Hepatocyte (in vitro differentiated cells): ENCODE measurements around the gene KCNK3. TPM values are rescaled to one million over a fixed set of nuclear protein-coding genes. Genes with fewer than 3 reads are reported as not detected.

Source experiments
- DNase-seq: peaks from one replicate; pipeline ENCODE4 v3.0.0-alpha.2; 2016; ENCODE audit warnings: low spot score
- H2AFZ ChIP-seq: fragments of 200-600 bp; sonication (generic); 2 replicates; pipeline ENCODE4 v1.6.0; 2016; ENCODE audit warnings: antibody characterized with exemption, mild to moderate bottlenecking
- H3K27ac ChIP-seq: fragments of 200-600 bp; sonication (generic); 2 replicates; pipeline ENCODE4 v1.5.1; 2016; ENCODE audit warnings: mild to moderate bottlenecking
- H3K27me3 ChIP-seq: fragments of 200-600 bp; sonication (generic); 2 replicates; pipeline ENCODE4 v1.6.1; 2016
- H3K36me3 ChIP-seq: fragments of 200-600 bp; sonication (generic); replicated peaks from 2 replicates; pipeline ENCODE4 v1.5.1; 2016; ENCODE audit warnings: low read depth; ENCODE audit not compliant: insufficient read depth
- H3K4me1 ChIP-seq: fragments of 200-600 bp; sonication (generic); 2 replicates; pipeline ENCODE4 v1.5.1; 2016; ENCODE audit warnings: mild to moderate bottlenecking, moderate library complexity; ENCODE audit not compliant: insufficient read depth
- H3K4me2 ChIP-seq: fragments of 200-600 bp; sonication (generic); 2 replicates; pipeline ENCODE4 v1.6.0; 2016
- H3K4me3 ChIP-seq: fragments of 200-600 bp; sonication (generic); 2 replicates; pipeline ENCODE4 v1.5.1; 2016; ENCODE audit warnings: mild to moderate bottlenecking
- H3K79me2 ChIP-seq: fragments of 200-600 bp; sonication (generic); 2 replicates; pipeline ENCODE4 v1.6.0; 2017; ENCODE audit warnings: mild to moderate bottlenecking
- H3K9me2 ChIP-seq: fragments of 200-600 bp; sonication (generic); replicated peaks from 2 replicates; pipeline ENCODE4 v1.6.0; 2017; ENCODE audit warnings: mild to moderate bottlenecking; ENCODE audit not compliant: insufficient read depth
- H3K9me3 ChIP-seq: fragments of 200-600 bp; sonication (generic); 2 replicates; pipeline ENCODE4 v1.5.1; 2016; ENCODE audit warnings: low read depth, mild to moderate bottlenecking
- H4K20me1 ChIP-seq: fragments of 200-600 bp; sonication (generic); 2 replicates; pipeline ENCODE4 v1.6.0; 2016; ENCODE audit warnings: mild to moderate bottlenecking; ENCODE audit not compliant: insufficient read depth, poor library complexity, severe bottlenecking
- CTCF ChIP-seq: fragments of 200-600 bp; sonication (generic); IDR thresholded peaks from 2 replicates; pipeline ENCODE4 v1.5.1; 2016; ENCODE audit warnings: antibody characterized with exemption, mild to moderate bottlenecking; ENCODE audit not compliant: poor library complexity
- EZH2 ChIP-seq: fragments of 200-600 bp; sonication (generic); IDR thresholded peaks from 2 replicates; pipeline ENCODE4 v1.6.1; 2016; ENCODE audit warnings: antibody characterized with exemption, mild to moderate bottlenecking, borderline replicate concordance
- EZH2phosphoT487 ChIP-seq: fragments of 200-600 bp; sonication (generic); IDR thresholded peaks from one replicate; pipeline ENCODE4 v1.6.1; 2018; ENCODE audit warnings: antibody characterized with exemption, mild to moderate bottlenecking, low read depth, moderate library complexity; ENCODE audit not compliant: unreplicated experiment, severe bottlenecking
- WGBS: methylation state at CpG from one replicate; pipeline ENCODE4 v1.1.6; 2016; ENCODE audit warnings: low lambda C conversion rate; ENCODE audit errors: missing lambda C conversion rate; 5-methylcytosine and 5-hydroxymethylcytosine counted together
- polyA plus RNA-seq: library from polyadenylated mRNA; unstranded; fragments of >200 nt; fragmentation: Nextera tagmentation; extraction: Ambion mirVana; gene quantifications from 2 replicates; pipeline ENCODE4 v1.2.1, GENCODE V29; 2016
- total RNA-seq: library from RNA; depleted of rRNA; stranded (reverse); fragments of >200 nt; gene quantifications from 2 replicates; pipeline ENCODE4 v1.2.3, GENCODE V29; 2014

KCNK3 gene
- total and polyA plus RNA-seq, 2 experiments from 2014 or later: 8.2 to 9.4 TPM

DNA sequence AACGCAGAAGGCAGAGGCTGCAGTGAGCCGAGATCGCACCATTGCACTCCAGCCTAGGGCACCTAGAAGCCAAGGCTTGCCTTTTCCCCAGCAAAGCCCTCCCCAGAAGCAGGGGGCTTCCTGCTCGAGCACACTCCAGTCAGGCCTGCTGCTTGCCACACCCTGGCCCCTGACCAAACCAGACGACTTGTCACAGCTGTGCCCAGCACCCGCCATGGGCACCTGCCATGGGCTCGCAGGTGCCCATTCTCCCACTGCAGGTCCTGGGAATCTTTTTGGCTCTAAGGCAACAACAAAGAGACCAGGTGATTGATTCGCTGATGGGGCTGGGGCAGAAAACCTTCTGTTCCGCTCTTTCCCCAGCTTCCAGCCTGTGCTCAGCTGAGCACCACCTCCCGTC lies 4.9 kb downstream of the KCNK3 start:
- Histone ChIP-seq H4K20me1 (no peaks in the 10 kb centered on the region), H3K36me3 (no peaks in the 10 kb centered on the region), H3K4me1 (peaks cover 10% of the 10 kb centered on the region), H3K9me3 (no peaks in the 10 kb centered on the region), H3K27me3 (peaks cover 30% of the 10 kb centered on the region), H2AFZ (no peak overlapping the region), H3K79me2 (no peaks in the 10 kb centered on the region), H3K27ac (no peak overlapping the region), H3K9me2 (no peaks in the 10 kb centered on the region), H3K4me2 (no peak overlapping the region), H3K4me3 (no peak overlapping the region)
- no peak for DNase-seq
- TF ChIP-seq CTCF (no peak), EZH2phosphoT487 (no peak), EZH2 (no peak)
- 90% methylated on average over 10 of the region's 10 CpGs for WGBS

DNA sequence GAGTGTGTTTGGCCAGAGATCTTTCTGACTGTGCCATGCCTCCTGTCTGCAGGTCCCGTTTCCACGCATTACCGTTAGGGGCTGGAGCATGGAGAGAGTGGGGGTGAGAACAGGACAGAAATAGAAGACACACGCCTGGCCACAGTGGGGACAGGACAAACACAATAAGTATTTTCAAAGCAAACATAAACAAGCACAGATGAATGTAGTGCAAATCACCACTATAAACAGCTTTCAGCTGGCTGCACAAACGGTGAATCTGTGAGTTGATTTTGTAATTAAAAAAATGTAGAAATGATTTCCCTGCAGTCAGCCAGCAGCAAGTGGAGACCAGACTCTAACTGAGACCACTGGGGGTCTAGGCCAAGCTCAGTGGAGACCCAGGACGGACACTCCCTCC lies 6.8 kb downstream of the KCNK3 start:
- TF ChIP-seq CTCF: no peak
- TF ChIP-seq EZH2: no peak
- no peak for TF ChIP-seq EZH2phosphoT487
- Histone ChIP-seq H3K9me3 (no peaks in the 10 kb centered on the region), H3K27ac (no peak overlapping the region), H2AFZ (no peak overlapping the region), H3K4me2 (no peak overlapping the region), H3K79me2 (no peaks in the 10 kb centered on the region), H3K9me2 (no peaks in the 10 kb centered on the region), H3K4me1 (no peaks in the 10 kb centered on the region), H3K36me3 (no peaks in the 10 kb centered on the region), H3K4me3 (no peak overlapping the region), H3K27me3 (peaks cover 18% of the 10 kb centered on the region), H4K20me1 (no peaks in the 10 kb centered on the region)
- WGBS: 75% methylated on average over 6 of the region's 6 CpGs
- DNase-seq: no peak

- 83% methylated on average over 4 of the region's 4 CpGs for WGBS
- DNase-seq: no peak
- TF ChIP-seq EZH2: no peak
- TF ChIP-seq CTCF: no peak
- no peak for TF ChIP-seq EZH2phosphoT487
- no peaks in the 10 kb centered on the region for H3K79me2 ChIP-seq
- no peak overlapping the region for H2AFZ ChIP-seq
- no peaks in the 10 kb centered on the region for H3K9me2 ChIP-seq
- no peaks in the 10 kb centered on the region for H4K20me1 ChIP-seq
- H3K9me3 ChIP-seq: no peaks in the 10 kb centered on the region
- H3K4me3 ChIP-seq: no peak overlapping the region
- H3K36me3 ChIP-seq: no peaks in the 10 kb centered on the region
- H3K27me3 ChIP-seq: peaks cover 10% of the 10 kb centered on the region
- peaks cover 3% of the 10 kb centered on the region for H3K4me1 ChIP-seq
- no peak overlapping the region for H3K27ac ChIP-seq
- no peak overlapping the region for H3K4me2 ChIP-seq
These were observed 7.6 kb downstream of the KCNK3 start for GRCh38 chr2:26700078-26700477.

- H3K36me3 ChIP-seq: no peaks in the 10 kb centered on the region
- no peaks in the 10 kb centered on the region for H3K9me3 ChIP-seq
- H4K20me1 ChIP-seq: no peaks in the 10 kb centered on the region
- H2AFZ ChIP-seq: no peak overlapping the region
- no peaks in the 10 kb centered on the region for H3K9me2 ChIP-seq
- TF ChIP-seq EZH2phosphoT487 (no peak), CTCF (no peak), EZH2 (no peak)
- no peak overlapping the region for H3K27ac ChIP-seq
- H3K79me2 ChIP-seq: no peaks in the 10 kb centered on the region
- H3K27me3 ChIP-seq: no peaks in the 10 kb centered on the region
- no peak for DNase-seq
- H3K4me1 ChIP-seq: peaks cover 3% of the 10 kb centered on the region
- WGBS: 98% methylated on average over 5 of the region's 5 CpGs
- no peak overlapping the region for H3K4me2 ChIP-seq
- H3K4me3 ChIP-seq: no peak overlapping the region
These were observed 9.1 kb downstream of the KCNK3 start for GRCh38 chr2:26701596-26701995.
